ENCODE measurements around the gene CUX1.
A peak's percentile ranks its signal among the peaks of the same experiment; 100 is the strongest.
"Not testable (repeated sequence)": the region's sequence is repeated elsewhere in the genome, so short reads cannot be mapped to it uniquely, and the experiment has no call there.

CUX1 gene

DNA sequence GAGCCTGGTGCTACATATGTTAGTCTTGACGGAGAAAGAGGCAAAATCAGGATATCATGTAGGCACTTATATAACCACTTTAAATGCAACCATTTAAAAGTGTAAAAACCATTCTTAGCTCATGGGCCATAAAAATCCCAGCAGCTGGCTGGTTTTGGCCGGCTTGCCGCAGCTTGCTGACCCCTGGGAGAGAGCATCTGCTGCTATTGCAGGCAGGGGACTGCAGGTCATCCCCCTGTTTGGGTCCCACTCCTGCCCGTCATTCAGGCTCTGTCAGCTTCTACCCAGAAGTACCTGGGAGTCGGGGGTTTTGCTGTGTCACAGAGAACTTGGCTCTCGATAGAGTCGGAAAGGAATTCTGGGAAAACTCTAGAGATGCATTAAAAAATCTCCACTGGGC, 187.4 kb downstream of the CUX1 start:
- Mint-ChIP-seq H3K27me3 (no peaks in the 10 kb centered on the region), H3K4me1 (ENCODE audit: low read depth) (no peaks in the 10 kb centered on the region), H3K27ac (no peak overlapping the region), H3K36me3 (peaks cover 2% of the 10 kb centered on the region), H3K9me3 (ENCODE audit: low read depth) (no peaks in the 10 kb centered on the region), H3K4me3 (no peak overlapping the region)

DNA sequence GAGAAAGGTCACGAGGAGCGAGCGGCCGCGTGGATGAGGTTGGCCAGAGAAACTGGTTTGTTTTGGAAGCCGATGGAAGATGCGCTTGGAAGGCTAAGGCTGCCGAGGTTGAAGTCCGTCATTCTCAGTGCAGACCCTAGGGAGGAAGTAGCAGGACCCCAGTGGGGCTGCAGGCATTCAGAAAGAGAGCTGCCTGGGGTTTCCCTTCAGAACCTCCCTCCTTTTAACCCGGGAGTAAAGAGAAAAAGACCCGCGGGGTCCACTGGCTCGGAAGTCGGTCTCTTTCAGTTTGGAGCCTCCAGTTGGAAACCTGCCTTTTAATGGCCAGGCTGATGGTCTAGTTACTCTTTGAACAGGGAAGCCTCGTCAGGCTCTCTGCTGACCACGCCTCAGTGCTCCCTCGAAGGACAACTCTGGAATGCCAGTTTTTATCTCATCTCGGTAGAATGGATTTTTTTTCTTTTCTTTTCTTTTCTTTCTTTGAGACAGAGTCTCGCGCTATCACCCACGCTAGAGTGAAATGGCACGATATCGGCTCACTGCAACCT, 188.6 kb downstream of the CUX1 start:
- H3K36me3 Mint-ChIP-seq: peaks cover 2% of the 10 kb centered on the region
- H3K4me1 Mint-ChIP-seq (ENCODE audit: low read depth): no peaks in the 10 kb centered on the region
- H3K27me3 Mint-ChIP-seq: no peaks in the 10 kb centered on the region
- H3K27ac Mint-ChIP-seq: no peak overlapping the region
- H3K9me3 Mint-ChIP-seq (ENCODE audit: low read depth): no peaks in the 10 kb centered on the region
- no peak overlapping the region for H3K4me3 Mint-ChIP-seq

DNA sequence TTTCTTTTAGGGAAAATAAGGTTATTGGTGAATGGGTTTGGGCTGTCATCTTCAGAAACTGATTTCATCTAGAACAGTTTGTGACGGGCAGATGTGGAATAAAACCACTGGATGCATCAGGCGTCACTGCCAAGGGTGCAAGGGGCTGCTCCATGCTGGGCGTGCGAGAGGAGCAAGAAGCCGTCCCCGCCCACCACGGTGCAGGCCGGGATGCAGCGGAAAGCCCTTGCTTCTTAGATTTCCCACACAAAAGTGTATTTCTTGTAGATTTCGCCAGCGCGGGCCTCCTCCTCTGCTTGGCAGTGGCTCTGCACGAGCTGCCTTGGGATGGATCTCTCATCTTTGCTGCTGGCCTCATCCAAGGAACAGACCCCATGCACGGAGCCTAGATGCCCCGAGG, 189.3 kb downstream of the CUX1 start:
- Mint-ChIP-seq H3K4me1 (ENCODE audit: low read depth) (no peaks in the 10 kb centered on the region), H3K4me3 (no peak overlapping the region), H3K36me3 (peaks cover 2% of the 10 kb centered on the region), H3K27ac (no peak overlapping the region), H3K27me3 (no peaks in the 10 kb centered on the region), H3K9me3 (ENCODE audit: low read depth) (no peaks in the 10 kb centered on the region)

DNA sequence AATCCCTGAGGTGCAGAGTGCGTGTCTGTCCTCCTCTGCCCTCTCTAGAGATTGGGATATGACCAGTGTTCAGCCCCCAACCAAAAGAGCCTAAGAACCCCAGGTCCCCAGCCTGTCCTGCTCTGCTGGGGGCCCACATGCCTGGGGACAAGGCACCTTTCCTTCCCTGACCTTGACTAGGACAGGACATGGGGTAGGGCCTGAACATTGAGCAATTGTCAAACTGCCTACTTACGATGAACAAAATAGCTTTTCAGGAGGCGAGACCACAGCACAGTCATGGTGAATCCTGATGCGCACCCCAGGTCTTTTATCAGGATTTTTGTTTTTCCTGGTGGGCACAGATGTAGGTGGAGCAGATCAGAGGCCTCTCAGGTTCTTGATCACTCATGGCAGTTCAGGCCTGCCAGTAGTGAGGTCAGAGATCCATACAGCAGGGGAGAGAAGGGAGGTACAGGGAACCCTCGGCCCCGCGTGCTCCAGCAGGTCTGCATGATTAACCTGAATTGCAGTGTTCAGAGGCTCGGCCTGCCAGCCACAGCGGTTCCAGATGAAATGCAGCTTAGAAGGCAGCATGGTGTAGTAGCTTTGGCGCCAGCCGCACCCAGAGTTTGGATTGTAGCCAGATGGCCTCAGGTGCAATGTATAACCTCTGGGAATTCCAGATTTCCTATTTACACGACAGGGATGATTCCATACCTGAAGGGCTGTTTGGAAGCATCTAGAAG, 191.3 kb downstream of the CUX1 start:
- peaks cover 2% of the 10 kb centered on the region for H3K36me3 Mint-ChIP-seq
- no peaks in the 10 kb centered on the region for H3K9me3 Mint-ChIP-seq (ENCODE audit: low read depth)
- H3K4me3 Mint-ChIP-seq: no peak overlapping the region
- H3K27ac Mint-ChIP-seq: no peak overlapping the region
- no peaks in the 10 kb centered on the region for H3K4me1 Mint-ChIP-seq (ENCODE audit: low read depth)
- H3K27me3 Mint-ChIP-seq: no peaks in the 10 kb centered on the region

DNA sequence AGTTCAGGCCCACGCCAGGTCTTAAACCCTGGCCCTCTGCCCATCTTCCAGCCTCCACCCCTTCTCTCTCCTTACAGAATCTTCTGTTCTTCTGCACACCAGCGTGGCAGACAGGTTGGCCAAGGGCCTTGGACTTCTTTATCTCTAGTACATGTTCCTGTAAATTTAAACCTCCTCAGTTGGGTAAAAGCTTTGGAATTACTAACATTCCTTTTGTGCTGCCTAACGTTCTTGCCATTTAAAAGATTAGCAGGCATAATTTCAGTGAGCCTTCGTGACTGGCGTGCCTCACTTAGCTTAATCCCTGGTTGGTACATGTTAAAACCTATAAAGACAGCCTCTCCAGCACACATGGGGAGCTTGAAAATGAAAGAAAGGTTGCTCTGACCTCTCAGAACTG, 192.2 kb downstream of the CUX1 start:
- peaks cover 2% of the 10 kb centered on the region for H3K36me3 Mint-ChIP-seq
- no peaks in the 10 kb centered on the region for H3K27me3 Mint-ChIP-seq
- H3K4me1 Mint-ChIP-seq (ENCODE audit: low read depth): no peaks in the 10 kb centered on the region
- no peak overlapping the region for H3K4me3 Mint-ChIP-seq
- H3K9me3 Mint-ChIP-seq (ENCODE audit: low read depth): no peaks in the 10 kb centered on the region
- no peak overlapping the region for H3K27ac Mint-ChIP-seq

DNA sequence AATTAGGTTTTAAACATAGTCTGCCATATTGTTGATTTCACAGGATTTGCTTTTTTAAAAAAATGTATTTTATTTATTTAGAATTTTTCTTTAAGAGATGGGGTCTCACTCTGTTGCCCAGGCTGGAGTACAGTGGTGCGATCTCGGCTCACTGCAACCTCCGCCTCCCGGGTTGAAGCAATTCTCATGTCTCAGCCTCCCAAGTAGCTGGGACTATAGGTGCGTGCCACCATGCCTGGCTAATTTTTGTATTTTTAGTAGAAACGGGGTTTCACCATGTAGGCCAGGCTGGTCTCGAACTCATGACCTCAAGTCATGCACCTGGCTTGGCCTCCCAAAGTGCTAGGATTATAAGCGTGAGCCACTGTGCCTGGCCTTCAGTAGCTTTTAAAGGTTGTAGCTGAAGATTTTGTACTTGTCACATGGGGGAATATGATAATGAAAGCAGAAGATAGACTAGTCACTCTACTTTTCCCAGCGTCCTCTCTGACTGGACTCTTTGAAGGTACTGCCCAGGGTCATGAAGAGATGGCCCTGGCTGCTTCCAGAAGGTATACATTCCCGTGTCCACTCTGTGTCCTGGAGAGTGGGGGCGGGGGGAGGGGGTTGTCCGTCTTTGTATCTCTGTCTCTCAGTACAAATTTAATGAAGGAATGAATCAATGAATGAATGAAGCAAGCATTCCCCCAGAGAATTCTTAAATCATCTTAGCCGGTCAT, 194.8 kb downstream of the CUX1 start:
- H3K27ac Mint-ChIP-seq; H3K36me3 Mint-ChIP-seq; H3K4me1 Mint-ChIP-seq (ENCODE audit: low read depth); H3K27me3 Mint-ChIP-seq; H3K4me3 Mint-ChIP-seq; H3K9me3 Mint-ChIP-seq (ENCODE audit: low read depth): not testable (repeated sequence)

DNA sequence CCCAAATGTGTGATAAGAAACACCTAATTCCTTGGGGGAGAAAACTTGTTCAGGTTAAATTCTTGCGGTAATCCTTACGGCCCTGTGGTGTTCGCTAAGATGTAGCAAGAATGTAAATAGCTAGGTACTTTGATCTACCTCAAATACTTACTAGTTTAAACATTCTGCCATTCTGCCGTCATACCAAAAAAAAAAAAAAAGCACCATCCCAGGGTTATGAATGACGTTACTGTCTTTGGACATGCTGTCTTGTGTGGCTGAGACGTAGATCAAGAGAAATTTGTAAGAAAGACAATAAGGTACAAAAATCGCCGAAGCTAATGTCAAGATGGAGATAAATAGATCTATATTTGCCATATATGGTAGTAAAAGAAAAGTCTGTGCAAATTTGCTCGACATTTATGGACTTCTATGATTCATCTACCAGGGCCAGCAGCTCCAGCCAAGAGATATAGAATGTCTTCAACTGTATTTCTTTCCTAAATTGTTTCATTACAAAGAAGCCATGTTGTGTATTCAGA, 195.6 kb downstream of the CUX1 start:
- H3K4me1 Mint-ChIP-seq (ENCODE audit: low read depth): no peaks in the 10 kb centered on the region
- peaks cover 6% of the 10 kb centered on the region for H3K36me3 Mint-ChIP-seq
- no peaks in the 10 kb centered on the region for H3K27me3 Mint-ChIP-seq
- no peak overlapping the region for H3K4me3 Mint-ChIP-seq
- H3K27ac Mint-ChIP-seq: no peak overlapping the region
- no peaks in the 10 kb centered on the region for H3K9me3 Mint-ChIP-seq (ENCODE audit: low read depth)

DNA sequence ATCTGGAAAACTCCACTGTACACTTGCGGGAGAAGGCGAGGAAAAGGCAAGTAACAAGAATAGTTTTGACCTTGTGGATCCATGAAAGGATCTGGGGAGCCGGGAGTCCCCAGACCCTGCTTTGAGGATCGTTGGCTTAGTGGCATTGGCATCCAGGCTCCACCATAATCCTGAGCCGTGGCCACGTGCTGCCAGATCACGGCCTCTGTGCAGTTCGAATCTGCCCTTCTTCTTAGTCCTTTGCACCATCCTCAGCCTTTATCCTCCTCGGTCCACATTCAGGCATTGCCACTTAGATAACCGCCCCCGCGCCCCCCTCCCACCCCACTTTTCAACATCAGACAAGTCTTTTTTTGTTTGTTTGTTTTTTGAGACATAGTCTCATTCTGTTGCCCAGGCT, 201.4 kb downstream of the CUX1 start:
- H3K4me1 Mint-ChIP-seq (ENCODE audit: low read depth): no peaks in the 10 kb centered on the region
- no peaks in the 10 kb centered on the region for H3K9me3 Mint-ChIP-seq (ENCODE audit: low read depth)
- H3K27me3 Mint-ChIP-seq: no peaks in the 10 kb centered on the region
- no peak overlapping the region for H3K4me3 Mint-ChIP-seq
- H3K36me3 Mint-ChIP-seq: peaks cover 3% of the 10 kb centered on the region
- no peak overlapping the region for H3K27ac Mint-ChIP-seq

DNA sequence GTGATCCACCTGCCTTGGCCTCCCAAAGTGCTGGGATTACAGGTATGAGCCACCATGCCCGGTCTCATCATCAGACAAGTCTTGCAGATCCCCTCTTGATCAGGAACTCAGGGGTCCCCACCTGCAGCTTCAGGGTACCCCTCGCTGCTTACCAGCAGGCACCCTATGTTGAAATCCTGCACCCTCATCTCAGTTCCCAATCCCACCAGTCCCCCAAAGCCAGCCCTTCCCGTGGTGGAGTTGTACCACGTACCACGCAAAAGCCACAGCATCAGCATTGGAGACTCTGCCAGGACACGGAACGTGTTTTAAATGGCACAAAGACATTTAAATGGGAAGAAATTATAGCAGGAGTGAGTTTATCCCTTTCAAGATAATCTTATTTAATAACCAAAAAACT, 202.0 kb downstream of the CUX1 start:
- Mint-ChIP-seq H3K27ac (no peak overlapping the region), H3K9me3 (ENCODE audit: low read depth) (no peaks in the 10 kb centered on the region), H3K27me3 (no peaks in the 10 kb centered on the region), H3K4me1 (ENCODE audit: low read depth) (no peaks in the 10 kb centered on the region), H3K36me3 (peaks cover 3% of the 10 kb centered on the region), H3K4me3 (no peak overlapping the region)

DNA sequence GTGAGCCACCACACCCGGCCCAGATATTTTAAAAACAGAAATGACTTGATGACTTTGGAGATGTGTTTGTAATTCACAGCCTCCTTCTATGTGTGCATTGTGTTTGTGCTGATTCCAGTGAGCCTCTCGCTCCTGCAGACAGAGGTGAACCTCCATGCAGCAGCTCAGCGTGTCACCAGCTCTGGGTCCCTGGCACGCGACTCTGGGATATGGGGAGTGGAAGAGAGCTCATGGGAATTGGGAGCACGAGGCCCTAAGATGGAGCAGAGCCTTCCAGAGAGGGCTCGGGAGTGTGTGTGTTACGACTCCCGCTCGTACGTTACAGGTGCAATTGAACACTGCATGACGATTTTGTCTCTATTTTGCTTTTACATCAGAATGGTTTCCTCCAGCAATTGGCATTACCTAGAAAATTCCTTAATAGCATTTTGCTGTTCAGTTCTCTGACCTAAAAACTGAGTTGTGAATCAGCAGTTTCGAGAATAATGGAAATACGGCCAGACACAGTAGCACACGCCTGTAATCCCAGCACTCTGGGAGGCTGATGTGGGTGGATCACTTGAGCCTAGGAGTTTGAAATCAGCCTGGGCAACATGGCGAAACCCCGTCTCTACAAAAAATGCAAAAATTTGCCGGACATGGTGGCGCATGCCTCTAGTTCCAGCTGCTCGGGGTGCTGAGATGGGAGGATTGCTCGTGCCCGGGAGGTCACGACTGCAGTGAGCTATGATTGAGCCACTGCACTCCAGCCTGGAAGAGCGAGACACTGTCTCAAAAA, 204.6 kb downstream of the CUX1 start:
- no peaks in the 10 kb centered on the region for H3K27me3 Mint-ChIP-seq
- no peaks in the 10 kb centered on the region for H3K36me3 Mint-ChIP-seq
- no peak overlapping the region for H3K4me3 Mint-ChIP-seq
- H3K9me3 Mint-ChIP-seq (ENCODE audit: low read depth): no peaks in the 10 kb centered on the region
- H3K4me1 Mint-ChIP-seq (ENCODE audit: low read depth): peaks cover 3% of the 10 kb centered on the region
- H3K27ac Mint-ChIP-seq: no peak overlapping the region

DNA sequence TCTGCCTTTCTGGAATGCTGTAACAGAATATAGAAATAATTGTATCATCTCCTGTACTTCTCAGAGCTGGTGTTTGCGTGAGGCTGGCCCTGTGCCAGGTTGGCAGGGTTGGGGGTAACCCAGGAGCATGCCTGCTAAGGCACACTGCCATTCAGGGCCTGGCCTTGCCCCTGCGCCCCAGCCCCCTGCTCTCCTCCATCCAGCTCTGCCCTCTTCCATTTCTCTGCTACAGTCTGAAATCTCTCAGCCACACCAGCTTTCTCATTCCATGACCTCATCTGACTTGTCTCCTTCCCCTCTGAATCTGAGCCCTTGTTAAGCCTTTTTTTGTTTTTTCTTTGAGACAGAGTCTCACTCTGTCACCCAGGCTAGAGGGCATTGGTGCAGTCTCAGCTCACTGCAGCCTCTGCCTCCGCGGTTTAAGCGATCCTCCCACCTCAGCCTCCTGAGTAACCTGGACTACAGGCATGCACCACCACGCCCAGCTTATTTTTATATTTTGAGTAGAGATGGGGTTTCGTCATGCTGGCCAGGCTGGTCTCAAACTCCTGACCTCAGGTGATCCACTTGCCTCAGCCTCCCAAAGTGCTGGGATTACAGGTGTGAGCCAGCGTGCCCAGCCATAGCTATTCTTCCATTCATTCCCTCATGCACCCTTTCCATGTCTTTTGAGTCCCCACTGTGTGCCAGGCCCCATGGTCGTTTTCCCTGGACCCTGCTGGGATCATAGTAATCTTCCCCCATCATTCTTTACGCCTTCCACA, 206.8 kb downstream of the CUX1 start:
- Mint-ChIP-seq H3K27me3 (no peaks in the 10 kb centered on the region), H3K27ac (no peak overlapping the region), H3K4me3 (no peak overlapping the region), H3K9me3 (ENCODE audit: low read depth) (no peaks in the 10 kb centered on the region), H3K36me3 (no peaks in the 10 kb centered on the region), H3K4me1 (ENCODE audit: low read depth) (peaks cover 10% of the 10 kb centered on the region)

DNA sequence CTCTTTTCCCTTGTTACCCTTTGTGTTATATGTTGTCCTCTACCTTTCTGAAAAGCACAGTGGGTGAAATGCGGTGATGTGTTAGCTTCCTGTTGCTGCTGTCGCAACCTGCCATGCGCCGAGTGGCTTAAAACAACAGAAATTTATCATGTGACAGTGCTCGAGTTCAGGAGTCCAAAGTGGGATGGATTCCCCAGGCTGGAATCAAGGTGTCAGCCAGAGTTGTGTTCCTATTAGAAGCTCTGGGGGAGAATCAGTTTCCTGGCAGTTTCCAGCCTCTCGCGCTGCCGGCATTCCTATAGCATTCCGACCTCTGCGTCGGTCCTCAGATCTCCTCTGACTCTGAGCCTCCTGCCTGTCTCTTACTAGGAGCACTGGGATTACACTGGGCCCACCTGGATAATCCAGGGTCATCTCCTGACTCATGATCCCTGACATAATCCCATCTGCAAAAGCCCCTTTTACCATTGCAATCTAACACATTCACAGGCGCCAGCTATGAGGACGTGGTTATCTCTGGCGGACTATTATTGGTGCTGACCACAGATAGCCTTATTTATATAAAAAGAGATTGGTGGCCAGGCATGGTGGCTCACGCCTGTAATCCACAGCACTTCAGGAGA, 207.5 kb downstream of the CUX1 start:
- H3K27me3 Mint-ChIP-seq: no peaks in the 10 kb centered on the region
- peaks cover 10% of the 10 kb centered on the region for H3K4me1 Mint-ChIP-seq (ENCODE audit: low read depth)
- no peak overlapping the region for H3K4me3 Mint-ChIP-seq
- H3K36me3 Mint-ChIP-seq: no peaks in the 10 kb centered on the region
- H3K27ac Mint-ChIP-seq: no peak overlapping the region
- H3K9me3 Mint-ChIP-seq (ENCODE audit: low read depth): no peaks in the 10 kb centered on the region

DNA sequence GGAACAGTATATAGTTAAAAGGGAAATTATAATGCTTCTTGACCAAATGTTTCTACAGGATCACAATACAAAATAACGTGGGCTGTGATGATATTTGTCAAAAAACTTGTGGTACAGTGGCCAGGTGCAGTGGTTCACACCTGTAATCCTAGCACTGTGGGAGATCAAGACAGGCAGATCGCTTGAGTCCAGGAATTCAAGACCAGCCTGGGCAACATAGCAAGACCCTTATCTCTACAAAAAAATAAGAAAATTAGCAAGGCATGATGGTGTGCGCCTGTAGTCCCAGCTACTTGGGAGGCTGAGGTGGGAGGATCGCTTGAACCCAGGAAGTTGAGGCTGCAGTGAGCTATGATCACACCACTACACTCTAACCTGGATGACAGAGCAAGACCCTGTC, 208.4 kb downstream of the CUX1 start:
- not testable (repeated sequence) for H3K27me3 Mint-ChIP-seq; H3K27ac Mint-ChIP-seq; H3K9me3 Mint-ChIP-seq (ENCODE audit: low read depth); H3K4me3 Mint-ChIP-seq; H3K36me3 Mint-ChIP-seq
- H3K4me1 Mint-ChIP-seq (ENCODE audit: low read depth): peaks cover 10% of the 10 kb centered on the region

DNA sequence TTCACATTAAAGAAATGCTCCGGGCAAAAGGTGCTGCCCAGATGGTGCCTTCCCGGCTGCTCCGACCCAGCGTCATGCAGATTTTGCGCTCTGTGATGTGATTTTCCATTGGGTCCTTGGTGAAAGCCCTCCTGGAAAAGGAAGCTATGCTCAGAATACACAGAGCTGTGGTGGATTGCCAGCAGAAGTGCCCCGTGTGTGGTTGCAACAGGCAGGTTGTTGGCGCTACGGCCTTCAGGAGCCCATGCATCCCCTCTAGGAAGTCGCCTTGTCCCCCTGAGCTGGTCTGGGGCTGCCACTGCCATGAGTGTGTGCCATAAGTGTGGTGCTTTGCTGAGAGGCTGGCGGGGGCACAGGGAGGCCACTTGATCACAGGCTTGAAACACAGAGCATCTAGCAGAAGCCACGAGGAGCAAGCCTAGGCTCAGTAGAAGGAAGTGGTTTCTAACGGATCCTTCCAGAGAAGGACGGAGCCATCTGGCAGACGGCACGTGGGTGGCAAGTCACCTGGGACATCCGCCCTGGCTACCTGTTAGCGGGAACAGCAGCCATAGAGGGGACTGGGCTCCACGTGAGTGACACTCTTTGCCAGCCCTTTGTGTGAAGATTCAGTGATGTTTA, 210.9 kb downstream of the CUX1 start:
- Mint-ChIP-seq H3K27ac (peak overlapping the region; percentile 16), H3K4me1 (ENCODE audit: low read depth) (peaks cover 10% of the 10 kb centered on the region), H3K27me3 (no peaks in the 10 kb centered on the region), H3K4me3 (no peak overlapping the region), H3K9me3 (ENCODE audit: low read depth) (no peaks in the 10 kb centered on the region), H3K36me3 (no peaks in the 10 kb centered on the region)

Measured in activated naive CD8-positive, alpha-beta T cell (primary cell).